A204.1 (cell line): ENCODE data around the gene TAF15.

ENCODE experiments used
- FAIRE-seq: peaks from 2 replicates; lab custom pipeline; 2012; peaks lifted over from hg19 to GRCh38; lab: Jason Lieb, UNC

The TAF15 gene

GRCh38 chr17:35808962-35809854 lies at the start of gene TAF15:
TSS of gene TAF15 (plus strand) at chr17:35809484. CDS start at chr17:35809570, 86 bp downstream.
- no peak for FAIRE-seq

- FAIRE-seq: no peak
Observed at GRCh38 chr17:35760587-35760986, 48.7 kb upstream of the TAF15 start, which contains the start of gene C17orf50. TSS of gene C17orf50 (plus strand) at chr17:35760887. CDS start at chr17:35760942, 55 bp downstream.

- no peak for FAIRE-seq
Observed at GRCh38 chr17:35761601-35762000, 47.7 kb upstream of the TAF15 start.

GRCh38 chr17:35763767-35764122 lies 45.5 kb upstream of the TAF15 start:
- no peak for FAIRE-seq

- FAIRE-seq: no peak
Observed at GRCh38 chr17:35764123-35764991, 44.9 kb upstream of the TAF15 start.

GRCh38 chr17:35765086-35765710 lies 44.1 kb upstream of the TAF15 start:
- no peak for FAIRE-seq

GRCh38 chr17:35765756-35766488 lies 43.4 kb upstream of the TAF15 start:
- no peak for FAIRE-seq

GRCh38 chr17:35766489-35766877 lies 42.8 kb upstream of the TAF15 start:
- FAIRE-seq: no peak

GRCh38 chr17:35766903-35767510 lies 42.3 kb upstream of the TAF15 start:
- no peak for FAIRE-seq

- FAIRE-seq: no peak
Observed at GRCh38 chr17:35768797-35769196, 40.5 kb upstream of the TAF15 start.

GRCh38 chr17:35769895-35770486 lies 39.3 kb upstream of the TAF15 start:
- FAIRE-seq: no peak

GRCh38 chr17:35773129-35773528 lies 36.2 kb upstream of the TAF15 start:
- no peak for FAIRE-seq

- no peak for FAIRE-seq
Observed at GRCh38 chr17:35773679-35774425, 35.4 kb upstream of the TAF15 start.

- no peak for FAIRE-seq
Observed at GRCh38 chr17:35774499-35774898, 34.8 kb upstream of the TAF15 start.

- FAIRE-seq: no peak
Observed at GRCh38 chr17:35775039-35775438, 34.2 kb upstream of the TAF15 start.

GRCh38 chr17:35775583-35775982 lies 33.7 kb upstream of the TAF15 start:
- FAIRE-seq: no peak

GRCh38 chr17:35778641-35779196 lies 30.6 kb upstream of the TAF15 start:
- no peak for FAIRE-seq

GRCh38 chr17:35780950-35781349 lies 28.3 kb upstream of the TAF15 start:
- no peak for FAIRE-seq

GRCh38 chr17:35784895-35785294 lies 24.4 kb upstream of the TAF15 start:
- FAIRE-seq: no peak

- FAIRE-seq: no peak
Observed at GRCh38 chr17:35786941-35787432, 22.3 kb upstream of the TAF15 start.
